Keratinocyte (primary cell): ENCODE measurements around the gene PARD3B. TPM values are rescaled to one million over a fixed set of nuclear protein-coding genes. Genes with fewer than 3 reads are reported as not detected.

ENCODE experiments used
- DNase-seq: peaks from one replicate; pipeline ENCODE4 v3.0.0-alpha.2; 2011; ENCODE audit warnings: low read depth, missing footprints, low spot score
- FAIRE-seq: peaks from 2 replicates; lab custom pipeline; 2011; peaks lifted over from hg19 to GRCh38; lab: Jason Lieb, UNC
- H2AFZ ChIP-seq: 2 replicates; pipeline ENCODE4 v1.6.0; 2012; ENCODE audit warnings: low read length, control low read depth, inconsistent platforms; ENCODE audit not compliant: control insufficient read depth
- H3K27ac ChIP-seq: 2 replicates; pipeline ENCODE4 v1.5.1; 2011; ENCODE audit warnings: low read length; ENCODE audit not compliant: control insufficient read depth, insufficient read depth
- H3K27me3 ChIP-seq: 3 replicates; pipeline ENCODE4 v1.6.0; 2011; ENCODE audit warnings: low read length; ENCODE audit not compliant: control insufficient read depth, insufficient read depth; ENCODE audit errors: extremely low read depth
- H3K36me3 ChIP-seq, 2 experiments: 2 replicates in 1 of 2; 3 replicates in 1 of 2; pipeline ENCODE4 v1.5.1; 2011; ENCODE audit warnings: low read length in 2 of 2, mild to moderate bottlenecking in 1 of 2; ENCODE audit not compliant: control insufficient read depth in 2 of 2, insufficient read depth in 2 of 2; ENCODE audit errors: extremely low read depth in 1 of 2
- H3K4me1 ChIP-seq: 3 replicates; pipeline ENCODE4 v1.5.1; 2011; ENCODE audit warnings: low read length; ENCODE audit not compliant: control insufficient read depth, insufficient read depth; ENCODE audit errors: extremely low read depth
- H3K4me2 ChIP-seq: 3 replicates; pipeline ENCODE4 v1.6.0; 2011; ENCODE audit warnings: low read depth, low read length; ENCODE audit not compliant: control insufficient read depth, insufficient read depth; ENCODE audit errors: extremely low read depth
- H3K4me3 ChIP-seq, 3 experiments: fragments of 200-600 bp in 1 of 3; sonication (generic) in 1 of 3; 2 replicates in 2 of 3; 3 replicates in 1 of 3; pipeline ENCODE4 v1.5.1; 2011 to 2016; ENCODE audit warnings: low read length in 3 of 3, mild to moderate bottlenecking in 3 of 3, control low read depth in 2 of 3, inconsistent platforms in 1 of 3, low read depth in 1 of 3, mixed read lengths in 1 of 3, mixed run types in 1 of 3, moderate library complexity in 1 of 3; ENCODE audit not compliant: control insufficient read depth in 2 of 3, insufficient read depth in 2 of 3; ENCODE audit errors: extremely low read depth in 1 of 3
- H3K79me2 ChIP-seq: 2 replicates; pipeline ENCODE4 v1.6.0; 2012; ENCODE audit warnings: low read length; ENCODE audit not compliant: control insufficient read depth, insufficient read depth
- H3K9ac ChIP-seq: 3 replicates; pipeline ENCODE4 v1.6.0; 2011; ENCODE audit warnings: low read length; ENCODE audit not compliant: control insufficient read depth, insufficient read depth; ENCODE audit errors: extremely low read depth
- H3K9me1 ChIP-seq: 3 replicates; pipeline ENCODE4 v1.6.0; 2011; ENCODE audit warnings: low read length; ENCODE audit not compliant: control insufficient read depth, insufficient read depth; ENCODE audit errors: extremely low read depth
- H3K9me3 ChIP-seq: 2 replicates; pipeline ENCODE4 v1.5.1; 2012; ENCODE audit warnings: low read depth, low read length; ENCODE audit not compliant: control insufficient read depth
- H4K20me1 ChIP-seq: 3 replicates; pipeline ENCODE4 v1.6.0; 2011; ENCODE audit warnings: low read length; ENCODE audit not compliant: control insufficient read depth, insufficient read depth; ENCODE audit errors: extremely low read depth
- CTCF ChIP-seq, 3 experiments: IDR thresholded peaks in 1 of 3; conservative IDR thresholded peaks in 1 of 3; optimal IDR thresholded peaks in 1 of 3; 2 replicates in 2 of 3; 3 replicates in 1 of 3; pipeline versions ENCODE3 to v1.5.1; 2011; ENCODE audit warnings: low read length in 3 of 3, mild to moderate bottlenecking in 3 of 3, moderate library complexity in 2 of 3, control low read depth in 1 of 3, inconsistent platforms in 1 of 3; ENCODE audit not compliant: insufficient read depth in 2 of 3; ENCODE audit errors: extremely low read depth in 1 of 3
- EZH2 ChIP-seq: IDR thresholded peaks from one replicate; pipeline ENCODE4 v1.6.1; 2012; ENCODE audit warnings: inconsistent platforms, mild to moderate bottlenecking, low read length, moderate library complexity
- dilution Hi-C: fragments of 300-500 bp; cut with MboI; formaldehyde crosslinking; loops from one replicate; pipeline ENCODE4 v1.7.0; 2020; ENCODE audit warnings: low sequenced_read_pairs; ENCODE audit not compliant: extremely low pct_ligation_motif_present
- polyA plus RNA-seq, 5 experiments: library from polyadenylated mRNA; depleted of rRNA in 3 of 5; stranded (reverse) in 3 of 5; stranded (forward) in 1 of 5; unstranded in 1 of 5; fragments of >200 nt; gene quantifications; 1 replicate in 1 of 5; 2 replicates in 3 of 5; 3 replicates in 1 of 5; pipeline versions ENCODE4 v1.2.1 to v1.2.3, GENCODE V29; 2011 to 2012; ENCODE audit warnings: missing spikeins in 2 of 5, low read depth in 1 of 5, low replicate concordance in 1 of 5

PARD3B gene
- polyA plus RNA-seq, 1 donor (not counting 4 experiments of a cell fraction or from before 2014, with no cell fraction given): 1.2 TPM

- Histone ChIP-seq H4K20me1 (no peaks in the 10 kb centered on the region), H3K27me3 (no peaks in the 10 kb centered on the region), H3K36me3 (no peaks in the 10 kb centered on the region), H2AFZ (no peak overlapping the region), H3K9me3 (no peaks in the 10 kb centered on the region), H3K4me3 (no peak overlapping the region), H3K9ac (no peak overlapping the region), H3K79me2 (no peaks in the 10 kb centered on the region), H3K4me1 (peaks cover 9% of the 10 kb centered on the region), H3K27ac (no peak overlapping the region), H3K9me1 (no peaks in the 10 kb centered on the region), H3K4me2 (no peak overlapping the region)
- DNase-seq (no peak), FAIRE-seq (no peak)
- no peak for TF ChIP-seq EZH2
- no peak for TF ChIP-seq CTCF (optimal IDR thresholded peaks at IDR 0.05 in 1 of 3, IDR thresholded peaks at IDR 0.05 in 1 of 3, conservative IDR thresholded peaks at IDR 0.05 in 1 of 3; ENCODE audit: extremely low read depth in 1 of 3, insufficient read depth in 2 of 3, low read length in 3 of 3)
- dilution Hi-C loops: no loop called here
Observed at GRCh38 chr2:204898928-204899640, 353.8 kb downstream of the PARD3B start.

GRCh38 chr2:204899983-204900382 is 354.7 kb downstream of the PARD3B start:
- TF ChIP-seq CTCF (optimal IDR thresholded peaks at IDR 0.05 in 1 of 3, IDR thresholded peaks at IDR 0.05 in 1 of 3, conservative IDR thresholded peaks at IDR 0.05 in 1 of 3; ENCODE audit: extremely low read depth in 1 of 3, insufficient read depth in 2 of 3, low read length in 3 of 3) (no peak), EZH2 (no peak)
- no peaks in the 10 kb centered on the region for H3K9me3 ChIP-seq
- no peak overlapping the region for H3K9ac ChIP-seq
- DNase-seq (no peak), FAIRE-seq (no peak)
- peaks cover 9% of the 10 kb centered on the region for H3K4me1 ChIP-seq
- dilution Hi-C loops: no loop called here
- no peaks in the 10 kb centered on the region for H3K79me2 ChIP-seq
- no peak overlapping the region for H3K4me2 ChIP-seq
- no peak overlapping the region for H2AFZ ChIP-seq
- no peaks in the 10 kb centered on the region for H4K20me1 ChIP-seq
- H3K4me3 ChIP-seq: no peak overlapping the region
- H3K27ac ChIP-seq: no peak overlapping the region
- no peaks in the 10 kb centered on the region for H3K36me3 ChIP-seq
- no peaks in the 10 kb centered on the region for H3K27me3 ChIP-seq
- no peaks in the 10 kb centered on the region for H3K9me1 ChIP-seq
